B cell (primary cell): ENCODE data around the gene IGFBP3. TPM values are rescaled to one million over a fixed set of nuclear protein-coding genes. Genes with fewer than 3 reads are reported as not detected.

Source experiments
- ATAC-seq: fragments of 200-7000 bp; cut with Tn5 transposase; one replicate; pipeline ENCODE4 v1.10.0; 2021; ENCODE audit warnings: low read depth, mild to moderate bottlenecking, moderate number of reproducible peaks, moderate library complexity
- CTCF ChIA-PET: fragments of 350-600 bp; sonication (Branson Sonifier 250); formaldehyde crosslinking; loops from one replicate; lab custom pipeline; 2021; ENCODE audit warnings: antibody characterized with exemption, inconsistent platforms; lab: Charles Lee
- POLR2A ChIA-PET: fragments of 350-600 bp; sonication (Branson Sonifier 250); formaldehyde crosslinking; loops from one replicate; lab custom pipeline; 2021; ENCODE audit warnings: antibody characterized with exemption; lab: Charles Lee
- DNase-seq: peaks from one replicate; pipeline ENCODE4 v3.0.0; 2013
- H2AFZ ChIP-seq: 2 replicates; pipeline ENCODE4 v1.6.1; 2012; ENCODE audit warnings: mild to moderate bottlenecking, low read depth, low read length; ENCODE audit not compliant: insufficient read depth, poor library complexity, severe bottlenecking
- H3K27ac ChIP-seq, 2 donors: 1 replicate in 1 of 2; 2 replicates in 1 of 2; pipeline ENCODE4 v1.5.1; 2012 to 2013; ENCODE audit warnings: low read length in 2 of 2, mild to moderate bottlenecking in 2 of 2, moderate library complexity in 1 of 2
- H3K27me3 ChIP-seq, 4 experiments: fragments of 200-600 bp in 1 of 4; sonication (generic) in 1 of 4; replicated peaks in 1 of 4; 1 replicate in 2 of 4; 2 replicates in 2 of 4; pipeline versions ENCODE4 v1.6.1 to v1.7.0; 2013 to 2016; ENCODE audit warnings: low read length in 3 of 4, mild to moderate bottlenecking in 2 of 4, mixed read lengths in 1 of 4, moderate library complexity in 1 of 4; ENCODE audit not compliant: insufficient read depth in 4 of 4, control insufficient read depth in 3 of 4; ENCODE audit errors: control extremely low read depth in 1 of 4
- H3K36me3 ChIP-seq, 2 experiments: replicated peaks in 1 of 2; 1 replicate in 1 of 2; 2 replicates in 1 of 2; pipeline versions ENCODE4 v1.6.1 to v1.7.1; 2013; ENCODE audit warnings: low read length in 1 of 2; ENCODE audit not compliant: insufficient read depth in 2 of 2, control insufficient read depth in 1 of 2; ENCODE audit errors: control extremely low read depth in 1 of 2, extremely low read depth in 1 of 2
- H3K4me1 ChIP-seq, 2 donors: fragments of 200-600 bp in 1 of 2; sonication (generic) in 1 of 2; 1 replicate in 1 of 2; 2 replicates in 1 of 2; pipeline versions ENCODE4 v1.5.1 to v1.6.1; 2013 to 2017; ENCODE audit warnings: low read length in 2 of 2; ENCODE audit not compliant: control insufficient read depth in 2 of 2, insufficient read depth in 2 of 2
- H3K4me2 ChIP-seq: replicated peaks from 2 replicates; pipeline ENCODE3; 2012; ENCODE audit warnings: mild to moderate bottlenecking, low read depth, low read length; ENCODE audit not compliant: poor library complexity, severe bottlenecking
- H3K4me3 ChIP-seq, 5 experiments: fragments of 200-600 bp in 1 of 5; sonication (generic) in 1 of 5; 1 replicate in 3 of 5; 2 replicates in 2 of 5; pipeline versions ENCODE4 v1.5.1 to v1.7.0; 2011 to 2016; ENCODE audit warnings: low read length in 4 of 5, mild to moderate bottlenecking in 4 of 5, low read depth in 2 of 5, control low read depth in 1 of 5, moderate library complexity in 1 of 5; ENCODE audit not compliant: insufficient read depth in 1 of 5; ENCODE audit errors: control extremely low read depth in 1 of 5, extremely low read depth in 1 of 5
- H3K79me2 ChIP-seq: fragments of 200-600 bp; sonication (generic); one replicate; pipeline ENCODE4 v1.6.0; 2016; ENCODE audit warnings: low read length; ENCODE audit not compliant: control insufficient read depth, insufficient read depth
- H3K9ac ChIP-seq: fragments of 200-600 bp; sonication (generic); 2 replicates; pipeline ENCODE4 v1.6.1; 2017; ENCODE audit warnings: mild to moderate bottlenecking, low read length, moderate library complexity
- H3K9me3 ChIP-seq, 3 donors: one replicate each; pipeline versions ENCODE4 v1.6.1 to v1.7.1; 2013; ENCODE audit warnings: low read length in 2 of 3; ENCODE audit not compliant: control insufficient read depth in 2 of 3, insufficient read depth in 1 of 3; ENCODE audit errors: control extremely low read depth in 1 of 3
- H4K20me1 ChIP-seq: 2 replicates; pipeline ENCODE4 v1.6.0; 2012; ENCODE audit warnings: mild to moderate bottlenecking, low read length; ENCODE audit not compliant: insufficient read depth, control insufficient read depth, poor library complexity, severe bottlenecking
- H3K27ac Mint-ChIP-seq: one replicate; pipeline ENCODE4 v1.8.0; 2021; ENCODE audit warnings: mixed read lengths
- H3K27me3 Mint-ChIP-seq: one replicate; pipeline ENCODE4 v1.8.0; 2021; ENCODE audit warnings: mixed read lengths
- H3K4me1 Mint-ChIP-seq: one replicate; pipeline ENCODE4 v1.8.0; 2021; ENCODE audit warnings: mixed read lengths
- H3K4me3 Mint-ChIP-seq: one replicate; pipeline ENCODE4 v1.8.0; 2021; ENCODE audit warnings: mixed read lengths
- H3K9me3 Mint-ChIP-seq: one replicate; pipeline ENCODE4 v1.8.0; 2022; ENCODE audit warnings: mixed read lengths; ENCODE audit not compliant: insufficient read depth
- EZH2 ChIP-seq: IDR thresholded peaks from 2 replicates; pipeline ENCODE4 v1.6.1; 2012; ENCODE audit warnings: borderline replicate concordance, low read depth, mild to moderate bottlenecking, moderate library complexity, low read length; ENCODE audit not compliant: insufficient read depth, poor library complexity, severe bottlenecking
- WGBS: methylation state at CpG from one replicate; pipeline ENCODE4 v1.1.5; 2013; ENCODE audit warnings: missing lambda C conversion rate; ENCODE audit not compliant: insufficient coverage; 5-methylcytosine and 5-hydroxymethylcytosine counted together
- intact Hi-C: fragments of 100-400 bp; cut with micrococcal nuclease; formaldehyde crosslinking; loops from one replicate; pipeline ENCODE4 v1.10.0; 2022
- polyA plus RNA-seq: library from polyadenylated mRNA; depleted of rRNA; stranded (reverse); fragments of >200 nt; gene quantifications from 2 replicates; pipeline ENCODE4 v1.2.3, GENCODE V29; 2012
- total RNA-seq, 2 donors: library from RNA; stranded (reverse); fragments of 120-200 nt in 1 of 2; gene quantifications; 1 replicate in 1 of 2; 2 replicates in 1 of 2; pipeline versions ENCODE4 v1.2.3 to v1.2.4, GENCODE V29; 2013 to 2022
- TF ChIP-seq, protein P1 (sequence below): fragments of 200-600 bp; IDR thresholded peaks from one replicate; pipeline ENCODE4 v1.8.0; 2022; ENCODE audit warnings: antibody characterized with exemption, mild to moderate bottlenecking

The IGFBP3 gene
- total and polyA plus RNA-seq, 2 donors (not counting 1 experiment from before 2014, with no cell fraction given) = not detected

DNA sequence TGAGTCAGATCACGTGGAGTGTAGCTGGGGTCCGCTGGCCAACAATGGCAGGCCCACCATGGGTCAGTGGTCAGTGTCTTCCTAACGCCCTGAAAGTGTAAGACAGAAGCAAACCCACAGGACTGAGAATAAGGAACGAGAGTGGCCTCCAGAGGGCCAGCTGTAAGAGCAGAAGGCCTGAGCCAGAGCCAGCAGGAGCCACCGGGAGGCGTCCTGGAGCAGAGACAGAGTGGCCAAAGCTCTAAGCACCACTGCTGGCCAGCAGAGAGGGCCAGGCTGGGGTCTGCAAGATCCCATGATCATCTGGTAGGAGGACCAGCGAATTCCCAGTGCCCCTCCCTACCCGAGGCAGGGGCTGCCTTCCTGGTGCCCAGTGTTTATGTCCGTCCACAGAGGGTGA, 57.4 kb downstream of the IGFBP3 start:
- no peak overlapping the region for H3K4me2 ChIP-seq
- no peak overlapping the region for H3K4me3 Mint-ChIP-seq

More for the DNA sequence above, 57.4 kb downstream of the IGFBP3 start:
- H3K27ac ChIP-seq = no peak overlapping the region
- Mint-ChIP-seq H3K9me3 (peaks cover 5% of the 10 kb centered on the region), H3K4me1 (no peaks in the 10 kb centered on the region), H3K27me3 (peaks cover 25% of the 10 kb centered on the region), H3K27ac (no peak overlapping the region)
- intact Hi-C loops = no loop called here
- no peaks in the 10 kb centered on the region for H3K79me2 ChIP-seq
- no peaks in the 10 kb centered on the region for H3K36me3 ChIP-seq
- H4K20me1 ChIP-seq = no peaks in the 10 kb centered on the region
- TF ChIP-seq, protein P1, sequence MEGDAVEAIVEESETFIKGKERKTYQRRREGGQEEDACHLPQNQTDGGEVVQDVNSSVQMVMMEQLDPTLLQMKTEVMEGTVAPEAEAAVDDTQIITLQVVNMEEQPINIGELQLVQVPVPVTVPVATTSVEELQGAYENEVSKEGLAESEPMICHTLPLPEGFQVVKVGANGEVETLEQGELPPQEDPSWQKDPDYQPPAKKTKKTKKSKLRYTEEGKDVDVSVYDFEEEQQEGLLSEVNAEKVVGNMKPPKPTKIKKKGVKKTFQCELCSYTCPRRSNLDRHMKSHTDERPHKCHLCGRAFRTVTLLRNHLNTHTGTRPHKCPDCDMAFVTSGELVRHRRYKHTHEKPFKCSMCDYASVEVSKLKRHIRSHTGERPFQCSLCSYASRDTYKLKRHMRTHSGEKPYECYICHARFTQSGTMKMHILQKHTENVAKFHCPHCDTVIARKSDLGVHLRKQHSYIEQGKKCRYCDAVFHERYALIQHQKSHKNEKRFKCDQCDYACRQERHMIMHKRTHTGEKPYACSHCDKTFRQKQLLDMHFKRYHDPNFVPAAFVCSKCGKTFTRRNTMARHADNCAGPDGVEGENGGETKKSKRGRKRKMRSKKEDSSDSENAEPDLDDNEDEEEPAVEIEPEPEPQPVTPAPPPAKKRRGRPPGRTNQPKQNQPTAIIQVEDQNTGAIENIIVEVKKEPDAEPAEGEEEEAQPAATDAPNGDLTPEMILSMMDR = no peak
- no peak for TF ChIP-seq EZH2
- 80% methylated on average over 9 of the region's 9 CpGs for WGBS
- H2AFZ ChIP-seq = no peak overlapping the region
- no peak overlapping the region for H3K9ac ChIP-seq
- H3K4me3 ChIP-seq = no peak overlapping the region
- DNase-seq = no peak
- no peaks in the 10 kb centered on the region for H3K4me1 ChIP-seq
- no peak for ATAC-seq
- CTCF ChIA-PET = no interaction called here
- peaks cover 0 to 4% (median 0%) of the 10 kb centered on the region in 3 donors for H3K9me3 ChIP-seq
- POLR2A ChIA-PET = no interaction called here
- H3K27me3 ChIP-seq = peaks cover 0 to 9% (median 2%) of the 10 kb centered on the region in 4 experiments

Other genes starting within 250 kb of the IGFBP3 start
- gene CCDC201, start 48.2 kb downstream of the IGFBP3 start, total RNA-seq = not detected in 2 replicates
- gene CCDC201, start 48.2 kb downstream of the IGFBP3 start, polyA plus RNA-seq = not detected in 2 replicates
- gene IGFBP1, start 32.8 kb downstream of the IGFBP3 start, total RNA-seq = not detected in 2 replicates
- gene IGFBP1, start 32.8 kb downstream of the IGFBP3 start, polyA plus RNA-seq = not detected in 2 replicates